ENCODE measurements around the gene GUCY2D.

GUCY2D gene

GRCh38 chr17:7993972-7994589, 8.3 kb upstream of the GUCY2D start:
- peaks cover 11% of the 10 kb centered on the region for H3F3A ChIP-seq (ENCODE audit: insufficient read depth)
- no peak overlapping the region for H2AFZ ChIP-seq (ENCODE audit: low read depth, low read length, severe bottlenecking)
- no peaks in the 10 kb centered on the region for H3K36me3 ChIP-seq (ENCODE audit: low read length)
- no peak overlapping the region for H3K4me3 ChIP-seq (ENCODE audit: insufficient read depth, low read length, poor library complexity, severe bottlenecking)
- no peaks in the 10 kb centered on the region for H3K27me3 ChIP-seq (ENCODE audit: low read length)
- H3K9me2 ChIP-seq (replicated peaks; ENCODE audit: insufficient read depth, low read length) = no peaks in the 10 kb centered on the region
- H3K27ac ChIP-seq (ENCODE audit: low read depth, low read length) = no peak overlapping the region
- H3K9me3 ChIP-seq (ENCODE audit: insufficient read depth, low read length) = no peaks in the 10 kb centered on the region
- H3K4me2 ChIP-seq (ENCODE audit: low read depth, low read length, poor library complexity, severe bottlenecking) = no peak overlapping the region
- H4K20me1 ChIP-seq (ENCODE audit: low read depth, low read length) = no peaks in the 10 kb centered on the region
- no peak overlapping the region for H3K9ac ChIP-seq (ENCODE audit: low read length)
- H3K79me2 ChIP-seq (ENCODE audit: insufficient read depth, low read length) = no peaks in the 10 kb centered on the region
- TF ChIP-seq EZH2phosphoT487 (conservative IDR thresholded peaks at IDR 0.05; ENCODE audit: low read length) (no peak), CTCF (IDR thresholded peaks at IDR 0.05; ENCODE audit: insufficient read depth, low read length, poor library complexity, severe bottlenecking) (no peak)

- H3K36me3 ChIP-seq (ENCODE audit: low read length) = no peaks in the 10 kb centered on the region
- H3F3A ChIP-seq (ENCODE audit: insufficient read depth) = peaks cover 2% of the 10 kb centered on the region; the same call in 1 of the 2 replicates
- H3K4me3 ChIP-seq (ENCODE audit: insufficient read depth, low read length, poor library complexity, severe bottlenecking) = no peak overlapping the region
- no peak overlapping the region for H3K4me2 ChIP-seq (ENCODE audit: low read depth, low read length, poor library complexity, severe bottlenecking)
- no peak overlapping the region for H2AFZ ChIP-seq (ENCODE audit: low read depth, low read length, severe bottlenecking)
- no peaks in the 10 kb centered on the region for H3K79me2 ChIP-seq (ENCODE audit: insufficient read depth, low read length)
- no peak overlapping the region for H3K9ac ChIP-seq (ENCODE audit: low read length)
- H3K9me3 ChIP-seq (ENCODE audit: insufficient read depth, low read length) = no peaks in the 10 kb centered on the region
- no peak overlapping the region for H3K27ac ChIP-seq (ENCODE audit: low read depth, low read length)
- TF ChIP-seq EZH2phosphoT487 (conservative IDR thresholded peaks at IDR 0.05; ENCODE audit: low read length) (no peak), CTCF (IDR thresholded peaks at IDR 0.05; ENCODE audit: insufficient read depth, low read length, poor library complexity, severe bottlenecking) (no peak)
- H3K9me2 ChIP-seq (replicated peaks; ENCODE audit: insufficient read depth, low read length) = no peaks in the 10 kb centered on the region
- no peaks in the 10 kb centered on the region for H4K20me1 ChIP-seq (ENCODE audit: low read depth, low read length)
- no peaks in the 10 kb centered on the region for H3K27me3 ChIP-seq (ENCODE audit: low read length)
These were observed 6.7 kb upstream of the GUCY2D start for GRCh38 chr17:7995724-7996123.

GRCh38 chr17:7997186-7997585, 5.2 kb upstream of the GUCY2D start:
- Histone ChIP-seq H3K79me2 (ENCODE audit: insufficient read depth, low read length) (no peaks in the 10 kb centered on the region), H3K9ac (ENCODE audit: low read length) (no peak overlapping the region), H4K20me1 (ENCODE audit: low read depth, low read length) (no peaks in the 10 kb centered on the region), H3F3A (ENCODE audit: insufficient read depth) (peaks cover 2% of the 10 kb centered on the region; the same call in 1 of the 2 replicates), H3K4me3 (ENCODE audit: insufficient read depth, low read length, poor library complexity, severe bottlenecking) (no peak overlapping the region), H3K27me3 (ENCODE audit: low read length) (no peaks in the 10 kb centered on the region), H3K4me2 (ENCODE audit: low read depth, low read length, poor library complexity, severe bottlenecking) (no peak overlapping the region), H2AFZ (ENCODE audit: low read depth, low read length, severe bottlenecking) (no peak overlapping the region), H3K27ac (ENCODE audit: low read depth, low read length) (no peak overlapping the region), H3K36me3 (ENCODE audit: low read length) (no peaks in the 10 kb centered on the region), H3K9me2 (replicated peaks; ENCODE audit: insufficient read depth, low read length) (no peaks in the 10 kb centered on the region), H3K9me3 (ENCODE audit: insufficient read depth, low read length) (no peaks in the 10 kb centered on the region)
- TF ChIP-seq CTCF (IDR thresholded peaks at IDR 0.05; ENCODE audit: insufficient read depth, low read length, poor library complexity, severe bottlenecking) (no peak), EZH2phosphoT487 (conservative IDR thresholded peaks at IDR 0.05; ENCODE audit: low read length) (no peak)
